Adipose tissue (tissue), 3 donors: ENCODE measurements around the gene RSBN1L. TPM values are rescaled to one million over a fixed set of nuclear protein-coding genes. Genes with fewer than 3 reads are reported as not detected.

ENCODE experiments used
- H3K27ac ChIP-seq: one replicate; pipeline ENCODE4 v1.5.1; 2013; ENCODE audit warnings: low read depth, low read length
- WGBS, 3 donors: extraction: QIAGEN DNeasy Blood & Tissue Kit; methylation state at CpG; one replicate each; pipeline ENCODE4 v1.1.7; 2013; 5-methylcytosine and 5-hydroxymethylcytosine counted together
- polyA plus RNA-seq, 3 donors: library from polyadenylated mRNA; stranded (reverse); fragments of 200-250 nt; gene quantifications; one replicate each; pipeline ENCODE4 v1.2.3, GENCODE V29; 2013
- donor health status: healthy with polysubstance abuse.
- donor health status: Bipolar disorder and iron deficiency.
- donor health status: healthy.

The RSBN1L gene
- polyA plus RNA-seq, 3 donors: 4.1 to 5.5 (median 4.8) TPM

- 97 to 100% (median 99%) methylated on average over 2 of the region's 2 CpGs for WGBS, 3 donors
- no peak overlapping the region for H3K27ac ChIP-seq
Measured at GRCh38 chr7:77820967-77821366, 124.7 kb downstream of the RSBN1L start.

GRCh38 chr7:77822269-77822668 lies 126.0 kb downstream of the RSBN1L start:
- WGBS, 3 donors: 0 to 58% (median 48%) methylated on average over 1 of the region's 1 CpG
- H3K27ac ChIP-seq: no peak overlapping the region

- no peak overlapping the region for H3K27ac ChIP-seq
- 75 to 79% (median 76%) methylated on average over 2 of the region's 2 CpGs for WGBS, 3 donors
Measured at GRCh38 chr7:77823787-77824186, 127.5 kb downstream of the RSBN1L start.

GRCh38 chr7:77824636-77825035 lies 128.4 kb downstream of the RSBN1L start:
- 93 to 98% (median 98%) methylated on average over 5 of the region's 5 CpGs for WGBS, 3 donors
- no peak overlapping the region for H3K27ac ChIP-seq

GRCh38 chr7:77825131-77825530 lies 128.9 kb downstream of the RSBN1L start:
- no peak overlapping the region for H3K27ac ChIP-seq
- WGBS, 3 donors: 78 to 96% (median 84%) methylated on average over 3 of the region's 3 CpGs

GRCh38 chr7:77826300-77826699 lies 130.0 kb downstream of the RSBN1L start:
- 92 to 97% (median 95%) methylated on average over 2 of the region's 2 CpGs for WGBS, 3 donors
- no peak overlapping the region for H3K27ac ChIP-seq

- WGBS, 3 donors: 58 to 70% (median 61%) methylated on average over 2 of the region's 2 CpGs
- no peak overlapping the region for H3K27ac ChIP-seq
Measured at GRCh38 chr7:77827999-77828398, 131.7 kb downstream of the RSBN1L start.

- WGBS, 3 donors: 85 to 90% (median 86%) methylated on average over 8 of the region's 8 CpGs
- H3K27ac ChIP-seq: no peak overlapping the region
Measured at GRCh38 chr7:77830649-77831355, 134.5 kb downstream of the RSBN1L start.

- 93% methylated on average over 7 of the region's 7 CpGs for WGBS, 3 donors
Measured at GRCh38 chr7:77831481-77831880, 135.2 kb downstream of the RSBN1L start.

GRCh38 chr7:77831953-77832352 lies 135.7 kb downstream of the RSBN1L start:
- WGBS, 3 donors: 29 to 93% (median 85%) methylated on average over 1 of the region's 1 CpG
- H3K27ac ChIP-seq: no peak overlapping the region

More at GRCh38 chr7:77831481-77831880, 135.2 kb downstream of the RSBN1L start:
- H3K27ac ChIP-seq: no peak overlapping the region

Other genes starting within 250 kb of the RSBN1L start
- 10 to 100 TPM; 16.8 to 81.0 (median 60.3) TPM for gene PTPN12, start 159.2 kb upstream of the RSBN1L start, polyA plus RNA-seq
- gene TMEM60, start 102.0 kb downstream of the RSBN1L start, polyA plus RNA-seq: 10 to 100 TPM; 13.4 to 25.6 (median 17.4) TPM
- 1 to 10 TPM; 2.2 to 4.7 (median 4.2) TPM for gene PHTF2, start 102.3 kb downstream of the RSBN1L start, polyA plus RNA-seq